Bone marrow (tissue), 2 donors: Measurements from ENCODE around the gene PLPPR5.

Source experiments
- DNase-seq, 2 donors: peaks; one replicate each; lab custom pipeline; 2025; lab: John Stamatoyannopoulos, UW

The PLPPR5 gene

GRCh38 chr1:98969798-98970490 lies 34.7 kb downstream of the PLPPR5 start:
- DNase-seq: no peak

- DNase-seq: no peak
Observed at GRCh38 chr1:98967122-98967521, 37.5 kb downstream of the PLPPR5 start.

- no peak for DNase-seq
Observed at GRCh38 chr1:98965394-98965793, 39.3 kb downstream of the PLPPR5 start.

DNA sequence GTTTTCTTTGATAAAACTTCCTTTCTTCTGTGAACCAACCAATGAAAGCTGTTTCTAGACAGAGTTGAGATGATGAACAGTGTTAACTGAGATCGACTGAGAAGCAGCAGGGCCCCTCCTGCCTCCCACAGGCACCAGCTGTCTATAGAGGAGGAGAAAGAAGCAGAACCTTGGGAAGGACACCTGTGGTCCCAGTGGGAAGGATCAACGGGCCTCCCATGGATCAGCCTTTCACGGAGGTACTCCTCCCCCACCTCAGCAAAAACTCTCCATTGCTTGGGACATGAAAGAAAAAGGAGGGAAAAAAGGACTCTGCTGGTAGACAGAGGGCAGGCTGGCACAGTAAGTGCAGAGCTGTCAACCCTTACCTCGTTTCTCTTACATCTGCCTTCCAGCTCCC lies 40.5 kb downstream of the PLPPR5 start:
- no peak for DNase-seq

DNA sequence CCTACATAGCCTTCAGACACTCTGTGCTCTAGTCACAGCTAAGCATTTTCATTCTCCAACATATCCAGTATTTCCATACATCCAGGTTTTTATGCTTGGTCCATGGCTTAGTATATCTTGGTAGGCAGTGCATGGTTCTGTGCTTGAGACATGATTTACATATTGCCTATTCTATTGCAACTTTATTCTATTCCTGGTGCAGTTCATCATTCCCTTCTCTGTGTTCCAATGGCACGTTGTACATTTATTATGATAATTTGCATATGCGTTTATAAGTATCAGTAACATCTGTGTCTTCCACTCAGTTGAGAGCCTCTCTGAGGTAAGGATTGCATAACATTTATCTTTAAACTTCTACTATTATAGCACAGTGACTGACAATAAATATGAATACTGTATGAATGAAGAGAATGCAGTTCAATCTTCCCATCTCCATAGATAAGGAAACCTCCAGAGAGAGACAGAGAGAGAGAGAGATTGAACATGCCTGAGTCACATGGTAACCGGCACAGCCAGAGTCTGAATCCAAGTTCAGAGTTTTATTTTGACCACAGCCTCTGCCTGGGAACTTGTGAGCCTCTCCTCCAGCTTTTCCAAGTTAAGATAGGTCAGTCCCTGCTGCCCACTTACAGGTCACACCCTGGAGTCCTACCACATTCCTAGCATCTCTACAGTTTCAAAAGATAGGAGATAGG lies 41.5 kb downstream of the PLPPR5 start:
- DNase-seq: no peak

- no peak for DNase-seq
Observed at GRCh38 chr1:98962156-98962555, 42.5 kb downstream of the PLPPR5 start.

DNA sequence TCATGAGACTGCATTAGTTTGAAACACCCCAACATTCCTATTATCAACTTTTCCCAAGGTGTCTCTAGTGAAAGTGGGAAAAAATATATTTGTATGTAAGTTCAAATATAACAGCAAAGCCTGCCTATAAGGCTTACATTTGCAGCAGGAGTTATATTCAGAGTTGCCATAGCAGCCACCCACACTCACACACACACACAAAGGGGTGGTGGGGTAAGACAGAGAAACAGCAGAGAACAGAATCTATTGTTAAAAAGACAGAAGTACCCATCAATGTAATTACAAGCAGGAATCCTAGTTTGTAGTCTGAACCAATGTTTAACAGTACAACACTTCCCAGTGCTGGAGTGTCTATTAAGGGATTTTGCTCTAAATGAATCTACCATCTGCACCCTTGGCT lies 55.0 kb downstream of the PLPPR5 start:
- no peak for DNase-seq

- DNase-seq: no peak
Observed at GRCh38 chr1:98949166-98949565, 55.5 kb downstream of the PLPPR5 start.

DNA sequence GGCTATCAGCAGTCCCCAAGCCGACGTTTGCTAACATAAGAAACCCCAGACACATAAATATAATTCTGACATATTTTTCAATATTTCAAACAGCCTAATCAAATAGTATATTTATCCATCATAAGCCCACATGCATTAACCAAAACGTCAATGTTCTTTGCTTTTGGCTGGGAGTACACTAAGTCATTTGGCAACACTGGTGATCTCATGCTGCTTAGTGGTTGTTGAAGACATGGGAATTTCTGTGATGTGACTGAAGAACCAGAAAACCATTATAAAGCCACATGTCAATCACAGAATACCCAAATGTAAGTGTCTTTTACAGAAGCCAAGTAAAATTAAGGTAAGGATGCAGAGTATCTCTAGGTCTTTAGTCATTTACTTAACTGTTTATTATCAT lies 57.6 kb downstream of the PLPPR5 start:
- DNase-seq: no peak

GRCh38 chr1:98940722-98941079 lies 64.0 kb downstream of the PLPPR5 start:
- no peak for DNase-seq

DNA sequence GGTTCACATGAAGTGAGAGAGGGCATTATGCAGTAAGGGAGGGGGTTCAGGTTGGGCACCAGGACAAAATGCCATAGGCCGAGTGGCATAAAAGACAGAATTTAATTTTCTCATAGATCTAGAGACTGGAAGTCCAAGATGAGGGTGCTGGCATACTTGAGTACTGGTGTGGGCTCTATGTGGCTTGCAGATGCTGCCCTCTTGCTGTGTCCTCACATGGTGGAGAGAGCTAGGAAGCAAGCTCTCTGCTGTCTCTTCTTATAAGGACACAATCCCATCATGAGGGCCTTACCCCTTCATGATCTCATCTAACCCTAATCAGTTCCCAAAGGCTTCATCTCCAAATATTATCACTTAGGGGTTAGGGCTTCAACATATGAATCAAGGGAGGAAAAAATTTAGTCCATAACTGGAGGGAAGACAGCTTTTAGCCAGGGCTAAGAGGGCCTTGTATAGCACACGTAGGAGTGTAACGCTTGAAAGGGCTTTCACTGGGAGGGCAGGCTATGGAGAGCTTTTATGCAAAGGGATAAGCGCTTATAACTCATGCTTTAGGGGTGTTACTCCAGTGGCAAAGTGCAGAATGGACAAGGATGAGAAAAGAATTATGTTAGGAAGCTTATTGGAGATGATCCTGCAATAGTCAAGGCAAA lies 64.5 kb downstream of the PLPPR5 start:
- no peak for DNase-seq

DNA sequence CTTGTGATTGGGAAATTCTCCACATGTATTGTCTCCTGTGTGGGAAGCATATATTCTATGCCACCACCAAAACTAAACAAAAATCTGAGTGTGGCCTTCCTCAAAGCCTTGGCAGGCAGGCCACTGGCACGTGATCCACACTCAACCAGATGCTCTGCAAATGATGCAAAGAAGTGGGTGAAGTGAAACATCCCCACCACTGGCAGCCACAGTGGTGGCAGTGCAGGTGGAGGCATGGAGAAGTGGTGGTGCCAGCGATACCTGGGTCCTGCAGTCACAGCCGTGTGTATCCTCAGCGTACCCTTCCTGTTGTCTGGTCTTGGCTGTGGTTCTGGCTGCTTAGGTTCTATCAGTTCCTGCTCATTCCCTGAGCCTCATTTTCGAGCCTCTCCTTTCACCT lies 65.2 kb downstream of the PLPPR5 start:
- no peak for DNase-seq

GRCh38 chr1:98937347-98937746 lies 67.3 kb downstream of the PLPPR5 start:
- DNase-seq: no peak

- no peak for DNase-seq
Observed at GRCh38 chr1:98932184-98932583, 72.5 kb downstream of the PLPPR5 start.

DNA sequence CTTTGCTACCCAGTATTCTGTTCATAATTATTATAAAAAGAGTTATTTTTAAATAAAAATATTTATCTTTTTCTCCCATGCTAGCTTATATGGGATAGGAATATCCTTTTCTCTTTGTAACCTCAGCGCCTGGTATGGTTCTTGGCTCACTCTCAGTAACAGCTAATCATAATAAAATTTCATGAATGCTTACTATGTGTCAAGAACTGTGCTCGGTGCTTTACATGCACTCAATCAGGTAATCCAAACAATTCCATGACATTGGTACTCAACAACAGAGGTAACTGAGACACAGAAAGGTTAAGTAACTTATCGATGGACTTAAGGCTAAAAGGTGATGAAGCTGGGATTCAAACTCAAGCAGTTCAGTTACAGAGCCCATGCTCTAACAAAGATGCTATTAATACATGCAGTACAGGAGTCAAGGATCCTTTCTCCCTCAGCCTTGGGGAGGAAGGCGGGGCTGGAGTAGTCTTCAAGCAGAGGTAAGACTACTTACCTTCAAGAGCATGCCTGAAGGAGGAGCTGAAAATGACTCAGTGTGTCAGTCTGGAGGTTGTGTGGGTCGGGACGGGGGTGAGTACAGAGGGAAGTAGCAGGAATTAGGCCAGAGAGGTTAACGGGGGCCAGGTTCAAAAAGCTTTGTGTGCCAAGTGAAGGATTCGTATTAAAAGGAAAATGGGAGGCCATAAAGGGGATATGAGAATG lies 73.4 kb downstream of the PLPPR5 start:
- DNase-seq: no peak

GRCh38 chr1:98929437-98929836 lies 75.2 kb downstream of the PLPPR5 start:
- no peak for DNase-seq

- DNase-seq: no peak
Observed at GRCh38 chr1:98926597-98926996, 78.1 kb downstream of the PLPPR5 start.

- no peak for DNase-seq
Observed at GRCh38 chr1:98924977-98925376, 79.7 kb downstream of the PLPPR5 start.

GRCh38 chr1:98923667-98924066 lies 81.0 kb downstream of the PLPPR5 start:
- no peak for DNase-seq

- no peak for DNase-seq
Observed at GRCh38 chr1:98921817-98922216, 82.8 kb downstream of the PLPPR5 start.

- no peak for DNase-seq
Observed at GRCh38 chr1:98920441-98921110, 84.1 kb downstream of the PLPPR5 start.

DNA sequence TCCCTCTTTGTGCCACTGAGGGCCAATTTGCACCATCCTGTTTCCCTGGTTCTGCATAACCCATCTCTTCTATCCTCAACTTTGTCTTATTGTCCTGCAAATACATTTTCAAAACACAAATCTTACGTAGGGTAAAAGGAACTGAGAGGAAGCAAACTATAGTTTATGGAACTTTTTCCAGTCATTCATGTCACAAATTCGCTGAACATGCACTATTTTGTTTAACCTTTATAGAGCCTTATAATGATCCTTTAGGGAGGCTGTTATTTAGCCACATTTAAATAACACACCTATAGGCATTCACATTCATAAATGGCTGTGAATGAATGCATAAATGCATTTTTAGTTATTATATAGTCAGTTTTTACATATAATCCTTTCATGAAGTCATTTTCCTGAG lies 85.0 kb downstream of the PLPPR5 start:
- no peak for DNase-seq
